Body of pancreas (tissue), 4 donors: ENCODE measurements around the gene SNX25. TPM values are rescaled to one million over a fixed set of nuclear protein-coding genes. Genes with fewer than 3 reads are reported as not detected.

ENCODE experiments used
- ATAC-seq: fragments of 150-250 bp; one replicate; pipeline ENCODE4 v1.9.1; 2016
- DNase-seq, 4 donors: peaks; one replicate each; pipeline ENCODE4 v3.0.0-alpha.2; 2019
- H3K27ac ChIP-seq, 4 donors: fragments of 200-600 bp; sonication (generic); 1 replicate in 3 of 4; 2 replicates in 1 of 4; pipeline versions ENCODE4 v1.5.1 to v1.6.1; 2016 to 2019; ENCODE audit warnings: mild to moderate bottlenecking in 1 of 4, mixed read lengths in 1 of 4, moderate library complexity in 1 of 4
- H3K27me3 ChIP-seq, 2 donors: fragments of 200-600 bp; sonication (generic); one replicate each; pipeline ENCODE4 v1.6.0; 2016; ENCODE audit warnings: mild to moderate bottlenecking in 1 of 2
- H3K36me3 ChIP-seq, 2 donors: fragments of 200-600 bp; sonication (generic); replicated peaks in 1 of 2; 2 replicates each; pipeline ENCODE4 v1.5.1; 2016; ENCODE audit warnings: low read depth in 2 of 2; ENCODE audit not compliant: insufficient read depth in 1 of 2
- H3K4me1 ChIP-seq: fragments of 200-600 bp; sonication (generic); one replicate; pipeline ENCODE4 v1.6.0; 2016
- H3K4me3 ChIP-seq, 2 donors: fragments of 200-600 bp; sonication (generic); 1 replicate in 1 of 2; 2 replicates in 1 of 2; pipeline ENCODE4 v1.5.1; 2016 to 2019
- H3K9me3 ChIP-seq, 3 donors: fragments of 200-600 bp; sonication (generic); 1 replicate in 2 of 3; 2 replicates in 1 of 3; pipeline ENCODE4 v1.5.1; 2016
- CTCF ChIP-seq, 7 experiments: fragments of 450-650 bp in 4 of 7; fragments of 200-600 bp in 3 of 7; sonication (generic) in 3 of 7; IDR thresholded peaks; one replicate each; pipeline ENCODE4 v1.5.1; 2016 to 2019; ENCODE audit warnings: antibody characterized with exemption in 7 of 7
- POLR2A ChIP-seq, 3 donors: fragments of 450-650 bp; IDR thresholded peaks; one replicate each; pipeline ENCODE4 v1.6.1; 2016; ENCODE audit warnings: antibody characterized with exemption in 3 of 3, mild to moderate bottlenecking in 2 of 3
- WGBS, 2 donors: methylation state at CpG; one replicate each; pipeline ENCODE4 v1.1.5; 2017; 5-methylcytosine and 5-hydroxymethylcytosine counted together
- intact Hi-C: fragments of 100-400 bp; cut with DNase I; formaldehyde crosslinking; loops from one replicate; pipeline ENCODE4 v1.15.1; 2023
- total RNA-seq, 2 donors: library from RNA; depleted of rRNA; stranded (reverse); fragments of >200 nt; gene quantifications; one replicate each; pipeline ENCODE4 v1.1.0, GENCODE V29; 2016

Gene SNX25
- total RNA-seq, 2 donors from 2014 or later = 16.6 to 25.7 TPM

GRCh38 chr4:185242749-185243533 lies 33.5 kb downstream of the SNX25 start:
- 88 to 94% methylated on average over 6 of the region's 6 CpGs for WGBS, 2 donors
- Histone ChIP-seq H3K4me1 (peaks cover 6% of the 10 kb centered on the region), H3K27ac (no peak overlapping the region), H3K9me3 (no peaks in the 10 kb centered on the region), H3K4me3 (no peak overlapping the region), H3K27me3 (no peaks in the 10 kb centered on the region), H3K36me3 (no peaks in the 10 kb centered on the region)
- TF ChIP-seq CTCF (IDR thresholded peaks at IDR 0.05) = no peak
- TF ChIP-seq POLR2A (IDR thresholded peaks at IDR 0.05) = no peak
- no peak for ATAC-seq
- no peak for DNase-seq
- intact Hi-C loops = no loop called here

DNA sequence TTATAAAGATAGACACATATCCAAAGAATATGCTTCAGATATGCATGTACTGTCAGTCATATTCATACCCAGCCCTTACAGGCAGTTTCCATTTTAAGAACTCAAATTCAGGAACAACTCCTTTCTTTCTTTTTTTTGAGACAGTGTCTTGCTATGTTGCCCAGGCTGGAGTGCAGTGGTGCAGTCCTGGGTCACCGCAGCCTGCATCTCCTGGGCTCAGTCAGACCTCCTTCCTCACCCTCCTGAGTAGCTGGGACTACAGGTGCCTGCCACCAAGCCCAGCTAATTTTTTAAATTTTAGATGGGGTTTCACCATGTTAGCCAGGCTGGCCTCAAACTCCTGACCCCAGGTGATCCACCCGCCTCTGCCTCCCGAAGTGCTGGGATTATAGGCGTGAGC lies 34.5 kb downstream of the SNX25 start:
- Histone ChIP-seq H3K36me3 (no peaks in the 10 kb centered on the region), H3K27ac (no peak overlapping the region), H3K27me3 (no peaks in the 10 kb centered on the region), H3K4me3 (no peak overlapping the region), H3K4me1 (peaks cover 6% of the 10 kb centered on the region), H3K9me3 (no peaks in the 10 kb centered on the region)
- intact Hi-C loops = no loop called here
- TF ChIP-seq POLR2A (IDR thresholded peaks at IDR 0.05) (no peak), CTCF (IDR thresholded peaks at IDR 0.05) (no peak)
- DNase-seq (no peak), ATAC-seq (no peak)
- WGBS, 2 donors = 95 to 96% methylated on average over 4 of the region's 4 CpGs

GRCh38 chr4:185244763-185245162 lies 35.4 kb downstream of the SNX25 start:
- ATAC-seq = no peak
- H3K27ac ChIP-seq = no peak overlapping the region
- intact Hi-C loops = no loop called here

DNA sequence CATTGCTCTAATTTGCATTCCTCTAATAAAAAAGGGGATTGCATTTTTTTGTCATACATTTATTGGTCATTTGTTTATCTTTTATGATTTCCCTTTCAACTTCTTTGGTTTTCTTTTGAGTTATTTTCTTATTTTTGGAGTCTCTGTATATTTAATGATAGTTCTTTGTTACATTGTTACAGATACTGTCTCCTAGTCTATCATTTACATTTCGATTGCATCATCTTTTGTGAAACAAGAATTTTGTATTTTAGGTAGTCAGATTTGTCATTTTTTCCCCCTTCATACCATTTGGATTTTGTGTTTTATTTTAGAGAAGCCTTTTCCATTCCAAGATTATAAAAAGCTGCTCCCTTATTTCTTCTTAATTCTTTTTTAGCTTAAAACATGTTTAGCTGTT lies 37.1 kb downstream of the SNX25 start:
- DNase-seq = no peak
- no peak for ATAC-seq
- Histone ChIP-seq H3K4me3 (no peak overlapping the region), H3K27me3 (no peaks in the 10 kb centered on the region), H3K9me3 (no peaks in the 10 kb centered on the region), H3K36me3 (no peaks in the 10 kb centered on the region), H3K27ac (no peak overlapping the region), H3K4me1 (peaks cover 6% of the 10 kb centered on the region)
- intact Hi-C loops = no loop called here
- TF ChIP-seq POLR2A (IDR thresholded peaks at IDR 0.05) = no peak
- no peak for TF ChIP-seq CTCF (IDR thresholded peaks at IDR 0.05)
- WGBS, 2 donors = 90 to 93% methylated on average over 1 of the region's 1 CpG

More at GRCh38 chr4:185244763-185245162, 35.4 kb downstream of the SNX25 start:
- no peaks in the 10 kb centered on the region for H3K27me3 ChIP-seq
- peaks cover 6% of the 10 kb centered on the region for H3K4me1 ChIP-seq
- no peaks in the 10 kb centered on the region for H3K9me3 ChIP-seq
- no peaks in the 10 kb centered on the region for H3K36me3 ChIP-seq
- TF ChIP-seq CTCF (IDR thresholded peaks at IDR 0.05) = no peak
- no peak for TF ChIP-seq POLR2A (IDR thresholded peaks at IDR 0.05)
- H3K4me3 ChIP-seq = no peak overlapping the region
- no peak for DNase-seq
- WGBS, 2 donors = 31 to 33% methylated on average over 4 of the region's 4 CpGs

DNA sequence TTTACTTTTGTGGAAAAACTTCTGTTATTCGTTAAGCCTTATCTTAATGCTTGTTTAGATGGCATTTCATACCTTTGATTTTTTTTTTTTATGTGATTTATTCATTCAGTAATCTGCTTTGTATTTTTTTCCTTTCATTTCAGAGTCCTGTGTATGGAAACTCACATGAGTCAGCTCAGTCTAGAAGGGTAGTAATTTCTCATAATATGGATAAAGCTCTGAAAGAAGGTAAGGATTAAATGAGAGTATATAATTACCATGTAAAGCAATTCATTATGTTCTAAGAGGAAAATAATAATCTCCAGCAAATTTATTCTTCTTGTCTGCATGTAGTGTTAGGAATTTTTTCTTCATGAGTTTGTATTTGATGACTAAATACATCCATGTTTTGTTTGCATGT lies 37.8 kb downstream of the SNX25 start:
- WGBS, 2 donors = 23 to 31% methylated on average over 1 of the region's 1 CpG
- H3K27ac ChIP-seq = no peak overlapping the region
- no peak for DNase-seq
- no peaks in the 10 kb centered on the region for H3K27me3 ChIP-seq
- H3K36me3 ChIP-seq = no peaks in the 10 kb centered on the region
- no peak for ATAC-seq
- peaks cover 6% of the 10 kb centered on the region for H3K4me1 ChIP-seq
- intact Hi-C loops = no loop called here
- TF ChIP-seq POLR2A (IDR thresholded peaks at IDR 0.05) = no peak
- no peak for TF ChIP-seq CTCF (IDR thresholded peaks at IDR 0.05)
- no peaks in the 10 kb centered on the region for H3K9me3 ChIP-seq
- H3K4me3 ChIP-seq = no peak overlapping the region
